SU-DHL-6 (cell line): ENCODE results near the gene RPA3.

Experiments
- H2AFZ ChIP-seq: fragments of 200-600 bp; sonication (generic); 2 replicates; pipeline ENCODE4 v1.6.1; 2014; ENCODE audit warnings: low read depth, mild to moderate bottlenecking, moderate library complexity, mixed read lengths, antibody characterized with exemption, low read length; ENCODE audit not compliant: severe bottlenecking
- H3F3A ChIP-seq: fragments of 200-600 bp; shearing (Covaris generic); 2 replicates; pipeline ENCODE4 v1.6.0; 2016; ENCODE audit warnings: antibody characterized with exemption, mild to moderate bottlenecking; ENCODE audit not compliant: insufficient read depth
- H3K27ac ChIP-seq: fragments of 200-600 bp; sonication (generic); 2 replicates; pipeline ENCODE4 v1.5.1; 2016; ENCODE audit warnings: low read depth, mild to moderate bottlenecking, low read length, moderate library complexity, mixed read lengths
- H3K27me3 ChIP-seq: fragments of 200-600 bp; sonication (generic), shearing (Covaris generic); 2 replicates; pipeline ENCODE4 v1.6.0; 2014; ENCODE audit warnings: mild to moderate bottlenecking, low read length
- H3K36me3 ChIP-seq: fragments of 200-600 bp; sonication (generic); 2 replicates; pipeline ENCODE4 v1.6.1; 2014; ENCODE audit warnings: mild to moderate bottlenecking, low read length, mixed read lengths
- H3K4me2 ChIP-seq: fragments of 300-600, 200-600 bp; shearing (Covaris generic), sonication (generic); 2 replicates; pipeline ENCODE4 v1.6.0; 2014; ENCODE audit warnings: low read length, low read depth, mild to moderate bottlenecking; ENCODE audit not compliant: poor library complexity, severe bottlenecking
- H3K4me3 ChIP-seq: fragments of 200-600 bp; sonication (generic); 2 replicates; pipeline ENCODE4 v1.5.1; 2014; ENCODE audit warnings: antibody characterized with exemption, low read length, mild to moderate bottlenecking, mixed read lengths; ENCODE audit not compliant: insufficient read depth, poor library complexity, severe bottlenecking
- H3K79me2 ChIP-seq: fragments of 200-600 bp; sonication (generic); 2 replicates; pipeline ENCODE4 v1.6.1; 2014; ENCODE audit warnings: mild to moderate bottlenecking, low read length, moderate library complexity; ENCODE audit not compliant: insufficient read depth
- H3K9ac ChIP-seq: fragments of 200-600 bp; sonication (generic); 2 replicates; pipeline ENCODE4 v1.7.0; 2014; ENCODE audit warnings: mild to moderate bottlenecking, low read length
- H3K9me2 ChIP-seq: fragments of 200-600 bp; sonication (generic); replicated peaks from 2 replicates; pipeline ENCODE4 v1.6.1; 2014; ENCODE audit warnings: low read length; ENCODE audit not compliant: insufficient read depth
- H3K9me3 ChIP-seq: fragments of 200-600 bp; sonication (generic); 2 replicates; pipeline ENCODE4 v1.6.1; 2014; ENCODE audit warnings: low read length, mixed read lengths; ENCODE audit not compliant: insufficient read depth
- H4K20me1 ChIP-seq: fragments of 200-600 bp; sonication (generic); 2 replicates; pipeline ENCODE4 v1.6.1; 2014; ENCODE audit warnings: low read depth, mild to moderate bottlenecking, antibody characterized with exemption, low read length, moderate library complexity, mixed read lengths
- EZH2phosphoT487 ChIP-seq: fragments of 200-600 bp; sonication (generic), shearing (Covaris generic); conservative IDR thresholded peaks from 2 replicates; pipeline ENCODE4 v1.6.1; 2018; ENCODE audit warnings: mild to moderate bottlenecking, antibody characterized with exemption, low read length, moderate library complexity, mixed read lengths
- TF ChIP-seq, protein P1 (sequence below): fragments of 200-600 bp; sonication (generic); IDR thresholded peaks from one replicate; pipeline ENCODE4 v1.5.1; 2017; ENCODE audit warnings: antibody characterized with exemption, mild to moderate bottlenecking, low read length, moderate library complexity; ENCODE audit not compliant: insufficient read depth, poor library complexity, severe bottlenecking

The RPA3 gene

DNA sequence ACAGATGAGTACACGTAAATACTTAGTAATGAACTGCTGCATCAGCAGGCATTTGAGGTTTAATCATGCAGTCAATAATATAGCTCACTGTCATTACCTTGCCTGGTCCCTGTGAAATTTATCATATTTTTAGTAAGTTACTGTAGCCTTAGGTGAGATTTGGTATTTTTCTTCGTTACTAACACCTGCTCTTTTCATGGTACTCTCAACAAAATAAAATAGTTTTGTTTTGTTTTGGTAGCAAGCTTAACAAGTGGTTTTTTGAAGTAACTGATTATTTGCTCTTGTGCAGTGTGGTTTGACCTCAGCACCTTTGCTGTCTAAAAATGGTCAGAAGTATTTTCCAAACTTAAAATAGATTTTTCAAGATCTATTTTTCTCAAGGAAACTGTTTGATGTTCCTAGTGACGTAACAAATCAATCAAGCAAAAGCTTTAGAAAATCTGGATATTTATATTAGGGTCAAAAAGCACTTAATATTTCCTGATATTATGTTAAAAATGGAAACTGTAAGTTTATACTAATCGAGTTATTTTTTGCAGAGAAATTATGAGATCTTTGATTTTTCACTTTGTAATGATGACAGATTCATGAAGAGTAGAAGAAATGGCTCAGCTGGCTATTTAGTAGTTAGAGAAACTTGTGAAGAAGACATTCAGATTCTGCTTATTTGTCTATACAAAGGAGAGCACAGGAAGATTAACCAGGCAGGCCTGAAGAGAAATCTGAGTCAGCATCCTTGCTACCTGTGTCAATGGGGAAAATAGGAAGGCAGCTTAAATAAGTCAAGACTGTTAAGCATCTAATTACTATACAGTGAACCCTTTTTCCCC is 21.0 kb upstream of the RPA3 start:
- H3K36me3 ChIP-seq, result no peaks in the 10 kb centered on the region
- H3K4me3 ChIP-seq, result no peak overlapping the region
- TF ChIP-seq, protein P1, sequence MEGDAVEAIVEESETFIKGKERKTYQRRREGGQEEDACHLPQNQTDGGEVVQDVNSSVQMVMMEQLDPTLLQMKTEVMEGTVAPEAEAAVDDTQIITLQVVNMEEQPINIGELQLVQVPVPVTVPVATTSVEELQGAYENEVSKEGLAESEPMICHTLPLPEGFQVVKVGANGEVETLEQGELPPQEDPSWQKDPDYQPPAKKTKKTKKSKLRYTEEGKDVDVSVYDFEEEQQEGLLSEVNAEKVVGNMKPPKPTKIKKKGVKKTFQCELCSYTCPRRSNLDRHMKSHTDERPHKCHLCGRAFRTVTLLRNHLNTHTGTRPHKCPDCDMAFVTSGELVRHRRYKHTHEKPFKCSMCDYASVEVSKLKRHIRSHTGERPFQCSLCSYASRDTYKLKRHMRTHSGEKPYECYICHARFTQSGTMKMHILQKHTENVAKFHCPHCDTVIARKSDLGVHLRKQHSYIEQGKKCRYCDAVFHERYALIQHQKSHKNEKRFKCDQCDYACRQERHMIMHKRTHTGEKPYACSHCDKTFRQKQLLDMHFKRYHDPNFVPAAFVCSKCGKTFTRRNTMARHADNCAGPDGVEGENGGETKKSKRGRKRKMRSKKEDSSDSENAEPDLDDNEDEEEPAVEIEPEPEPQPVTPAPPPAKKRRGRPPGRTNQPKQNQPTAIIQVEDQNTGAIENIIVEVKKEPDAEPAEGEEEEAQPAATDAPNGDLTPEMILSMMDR, result no peak
- no peak for TF ChIP-seq EZH2phosphoT487
- no peaks in the 10 kb centered on the region for H3K27me3 ChIP-seq
- H3F3A ChIP-seq, result no peaks in the 10 kb centered on the region
- H3K79me2 ChIP-seq, result no peaks in the 10 kb centered on the region
- H2AFZ ChIP-seq, result no peak overlapping the region
- H3K9me2 ChIP-seq, result no peaks in the 10 kb centered on the region
- no peak overlapping the region for H3K4me2 ChIP-seq
- no peak overlapping the region for H3K27ac ChIP-seq
- H3K9ac ChIP-seq, result no peak overlapping the region
- 0 out of 2 replicates have a peak, but pooled peaks cover 5% of the 10 kb centered on the region for H4K20me1 ChIP-seq
- no peaks in the 10 kb centered on the region for H3K9me3 ChIP-seq

DNA sequence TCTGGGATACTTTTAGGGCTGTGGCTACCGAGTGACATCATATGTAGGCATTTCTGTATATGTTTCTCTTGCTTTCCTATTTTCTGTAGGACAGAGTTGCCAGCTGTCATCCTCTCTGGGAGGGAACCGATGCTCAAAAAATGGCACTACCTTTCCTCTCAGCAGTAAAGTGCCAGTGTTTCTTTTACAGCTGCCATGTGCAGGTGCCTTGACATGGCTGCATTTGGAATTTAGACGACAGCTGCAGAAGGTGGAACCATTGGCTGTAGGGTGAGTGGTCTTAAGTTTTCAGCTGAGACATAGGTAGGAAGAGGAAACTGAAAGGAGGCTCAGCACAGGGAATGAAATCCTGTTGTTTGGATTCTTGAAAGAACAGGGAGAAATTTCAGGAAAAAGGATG is 20.2 kb upstream of the RPA3 start:
- no peaks in the 10 kb centered on the region for H3K9me2 ChIP-seq
- no peak overlapping the region for H2AFZ ChIP-seq
- H3K9me3 ChIP-seq, result no peaks in the 10 kb centered on the region
- H3K79me2 ChIP-seq, result no peaks in the 10 kb centered on the region
- TF ChIP-seq, protein P1, result no peak
- TF ChIP-seq EZH2phosphoT487, result no peak
- H3K9ac ChIP-seq, result no peak overlapping the region
- no peak overlapping the region for H3K4me2 ChIP-seq
- no peaks in the 10 kb centered on the region for H3K36me3 ChIP-seq
- no peak overlapping the region for H3K27ac ChIP-seq
- H3F3A ChIP-seq, result no peaks in the 10 kb centered on the region
- H3K27me3 ChIP-seq, result no peaks in the 10 kb centered on the region
- H3K4me3 ChIP-seq, result no peak overlapping the region
- 0 out of 2 replicates have a peak, but pooled peaks cover 5% of the 10 kb centered on the region for H4K20me1 ChIP-seq

DNA sequence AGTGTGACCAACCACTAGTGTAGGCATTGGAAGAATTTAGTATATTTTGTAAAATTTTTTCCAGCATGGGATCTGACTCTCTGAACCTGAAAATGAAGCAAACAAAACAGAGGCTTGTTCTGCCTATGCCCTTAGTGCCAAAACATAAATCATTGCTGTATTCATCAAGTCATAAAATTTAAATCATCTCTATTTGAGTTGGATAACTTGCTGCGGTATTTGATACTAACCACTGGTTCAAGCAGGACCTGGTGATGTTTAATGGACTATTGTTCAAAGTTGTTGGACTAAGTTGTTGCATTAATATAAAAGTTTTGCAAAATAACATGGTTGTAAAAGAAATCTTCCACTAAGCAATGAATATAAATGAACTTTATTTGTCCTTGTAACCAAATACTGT is 19.8 kb upstream of the RPA3 start:
- no peaks in the 10 kb centered on the region for H3K9me2 ChIP-seq
- H3K9ac ChIP-seq, result no peak overlapping the region
- H2AFZ ChIP-seq, result no peak overlapping the region
- H3K27me3 ChIP-seq, result no peaks in the 10 kb centered on the region
- H4K20me1 ChIP-seq, result 0 out of 2 replicates have a peak, but pooled peaks cover 5% of the 10 kb centered on the region
- no peaks in the 10 kb centered on the region for H3F3A ChIP-seq
- H3K79me2 ChIP-seq, result no peaks in the 10 kb centered on the region
- no peaks in the 10 kb centered on the region for H3K36me3 ChIP-seq
- TF ChIP-seq EZH2phosphoT487, result no peak
- TF ChIP-seq, protein P1, result no peak
- no peak overlapping the region for H3K4me3 ChIP-seq
- no peak overlapping the region for H3K4me2 ChIP-seq
- no peak overlapping the region for H3K27ac ChIP-seq
- H3K9me3 ChIP-seq, result no peaks in the 10 kb centered on the region
